Activated T-helper 1 cell treated with anti-CD3 and anti-CD28 coated beads, Interleukin-12 subunit alpha, Interleukin-12 subunit beta, Interleukin-2, Interleukin-4 antibody, amounts not matched to agents 30 ng/mL and 10 ng/mL and 1 ng/mL, durations not matched to agents 14 hours and 24 hours and 36 hours (primary cell): Measurements from ENCODE around the gene KRTAP10-10. TPM values are rescaled to one million over a fixed set of nuclear protein-coding genes. Genes with fewer than 3 reads are reported as not detected.
"Not testable (repeated sequence)": the region's sequence is repeated elsewhere in the genome, so short reads cannot be mapped to it uniquely, and the experiment has no call there.

Source experiments
- DNase-seq: peaks from one replicate; pipeline ENCODE4 v3.0.0; 2021; ENCODE audit warnings: low spot score
- H3K27ac Mint-ChIP-seq: one replicate; pipeline ENCODE4 v1.8.0; 2021; ENCODE audit warnings: mild to moderate bottlenecking, mixed read lengths
- H3K27me3 Mint-ChIP-seq: one replicate; pipeline ENCODE4 v1.8.0; 2022; ENCODE audit warnings: mild to moderate bottlenecking, moderate library complexity, mixed read lengths; ENCODE audit not compliant: insufficient read depth
- H3K36me3 Mint-ChIP-seq: one replicate; pipeline ENCODE4 v1.8.0; 2021; ENCODE audit warnings: low read depth, mixed read lengths
- H3K4me1 Mint-ChIP-seq: one replicate; pipeline ENCODE4 v1.8.0; 2021; ENCODE audit warnings: low read depth, mixed read lengths
- H3K4me3 Mint-ChIP-seq: one replicate; pipeline ENCODE4 v1.8.0; 2021; ENCODE audit warnings: mild to moderate bottlenecking, moderate library complexity, mixed read lengths
- H3K9me3 Mint-ChIP-seq: one replicate; pipeline ENCODE4 v1.8.0; 2021; ENCODE audit warnings: mixed read lengths
- intact Hi-C: fragments of 100-400 bp; cut with micrococcal nuclease; formaldehyde crosslinking; loops from one replicate; pipeline ENCODE4 v1.15.1; 2024
- total RNA-seq: library from RNA; stranded (reverse); gene quantifications from 2 replicates; pipeline ENCODE4 v1.2.3, GENCODE V29; 2022

The KRTAP10-10 gene
- total RNA-seq, 1 donor from 2014 or later, result not detected

DNA sequence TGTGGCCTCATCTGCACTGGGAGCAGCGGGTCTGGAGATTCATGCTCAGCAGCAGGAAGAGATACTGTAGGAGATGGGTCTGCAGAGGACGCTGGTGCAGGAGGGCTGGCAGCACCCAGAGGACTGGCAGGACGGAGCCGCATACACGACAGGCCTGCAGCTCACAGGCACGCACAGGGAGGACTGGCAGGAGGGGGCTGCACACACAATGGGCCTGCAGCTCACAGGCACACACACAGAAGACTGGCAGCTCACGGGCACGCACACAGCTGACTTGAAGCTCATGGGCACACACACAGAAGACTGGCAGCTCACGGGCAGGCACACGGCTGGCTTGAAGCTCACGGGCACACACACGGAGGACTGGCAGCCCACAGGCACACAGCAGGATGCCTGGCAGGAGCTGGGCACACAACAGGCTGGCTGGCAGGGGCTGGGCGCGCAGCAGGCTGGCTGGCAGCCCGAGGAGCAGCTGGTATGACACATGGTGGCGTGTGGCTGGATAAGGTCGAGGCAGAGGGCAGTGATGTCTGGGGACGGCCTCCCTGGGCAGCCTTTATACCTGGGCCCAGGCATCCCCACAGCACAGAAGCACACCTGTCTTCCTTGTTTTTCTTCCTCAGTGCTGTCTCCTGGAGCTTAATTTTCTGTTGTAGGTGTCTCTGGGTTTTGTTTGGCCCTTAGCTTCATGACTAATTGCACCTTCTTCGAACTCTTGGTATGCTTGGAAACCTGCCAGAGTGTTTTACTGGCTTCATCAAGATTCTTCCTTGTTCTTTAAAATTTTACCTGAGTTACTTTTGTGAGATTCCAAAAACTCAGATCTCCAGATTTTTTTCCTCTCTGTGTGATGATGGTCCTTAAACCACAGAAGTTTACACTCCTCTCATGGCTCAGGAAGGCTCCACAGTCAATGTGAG is 29.5 kb downstream of the KRTAP10-10 start, which contains the start of gene KRTAP12-2:
Gene KRTAP12-2, minus strand, starts transcription at position 527 of the 920 bp plus-strand sequence. Its CDS starts 41 bp downstream, at position 486.
- Mint-ChIP-seq H3K4me3 (no peak within 1 kb of the TSS), H3K27ac (no peak within 1 kb of the TSS), H3K9me3 (peaks cover 42% of the 10 kb centered on the region), H3K36me3 (peaks cover 4% of the 10 kb centered on the region), H3K27me3 (peaks cover 21% of the 10 kb centered on the region), H3K4me1 (peaks cover 5% of the 10 kb centered on the region)
- DNase-seq, result no peak
- intact Hi-C loops, result no loop called here

DNA sequence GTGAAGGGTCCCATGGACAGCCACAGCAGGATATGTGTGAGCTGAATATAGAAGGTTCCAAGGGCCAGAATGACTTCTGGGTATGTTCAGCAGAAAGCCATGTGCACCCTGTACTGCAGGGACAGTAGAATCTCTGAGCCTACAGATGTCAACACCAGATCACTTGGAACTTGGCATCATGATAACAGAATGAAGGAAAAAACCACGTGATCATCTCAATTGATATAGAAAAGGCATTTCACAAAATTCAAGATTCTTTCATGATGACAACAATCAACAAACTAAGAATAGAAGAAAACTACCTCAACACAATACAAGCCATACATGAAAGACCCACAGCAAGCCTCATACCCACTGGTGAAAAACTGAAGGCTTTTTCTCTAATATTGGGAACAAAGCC is 30.5 kb downstream of the KRTAP10-10 start:
- no peak for DNase-seq
- intact Hi-C loops, result no loop called here
- H3K27me3 Mint-ChIP-seq, result peaks cover 17% of the 10 kb centered on the region
- H3K9me3 Mint-ChIP-seq, result peaks cover 42% of the 10 kb centered on the region
- no peak overlapping the region for H3K4me3 Mint-ChIP-seq
- H3K36me3 Mint-ChIP-seq, result no peaks in the 10 kb centered on the region
- H3K4me1 Mint-ChIP-seq, result peaks cover 5% of the 10 kb centered on the region
- no peak overlapping the region for H3K27ac Mint-ChIP-seq

DNA sequence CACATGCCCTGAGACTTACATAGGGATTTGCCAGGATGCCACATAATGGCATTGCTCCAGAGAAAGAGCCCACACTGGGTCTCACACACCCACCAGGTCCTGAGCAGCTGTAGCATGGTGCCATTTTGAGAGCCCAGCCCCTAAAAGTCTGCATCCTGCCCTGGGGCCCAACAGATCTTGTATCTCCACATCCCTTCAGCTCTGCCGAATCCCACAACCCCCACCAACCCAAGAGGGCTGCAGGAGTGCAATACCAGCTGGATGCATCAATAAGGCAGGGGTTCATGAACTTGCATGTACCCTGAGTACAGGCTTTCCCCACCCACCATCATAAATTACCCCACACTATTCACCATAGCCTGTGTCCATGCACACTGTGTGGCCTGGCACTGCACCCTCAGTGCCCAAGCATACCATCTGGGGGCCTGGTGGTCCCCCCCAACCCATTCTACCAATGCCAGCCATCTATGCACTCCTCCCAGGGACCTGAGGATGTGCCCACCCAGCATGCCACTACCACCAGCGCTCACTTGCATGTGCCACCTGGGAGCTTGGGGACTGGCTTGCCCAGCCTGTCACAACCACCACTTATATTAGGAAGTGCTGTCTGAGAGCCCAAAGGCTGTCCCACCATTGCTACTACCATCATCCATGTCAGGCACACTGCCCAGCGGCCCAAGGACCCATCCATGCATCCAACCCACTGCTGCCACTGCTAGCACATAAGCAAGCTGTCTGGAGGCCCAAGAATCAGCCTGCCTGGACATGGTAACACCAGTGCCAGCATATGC is 33.7 kb downstream of the KRTAP10-10 start:
- Mint-ChIP-seq H3K27ac (no peak overlapping the region), H3K27me3 (peaks cover 16% of the 10 kb centered on the region), H3K4me1 (peaks cover 5% of the 10 kb centered on the region), H3K36me3 (peaks cover 6% of the 10 kb centered on the region), H3K9me3 (peaks cover 64% of the 10 kb centered on the region), H3K4me3 (no peak overlapping the region)
- DNase-seq, result no peak
- intact Hi-C loops, result no loop called here

DNA sequence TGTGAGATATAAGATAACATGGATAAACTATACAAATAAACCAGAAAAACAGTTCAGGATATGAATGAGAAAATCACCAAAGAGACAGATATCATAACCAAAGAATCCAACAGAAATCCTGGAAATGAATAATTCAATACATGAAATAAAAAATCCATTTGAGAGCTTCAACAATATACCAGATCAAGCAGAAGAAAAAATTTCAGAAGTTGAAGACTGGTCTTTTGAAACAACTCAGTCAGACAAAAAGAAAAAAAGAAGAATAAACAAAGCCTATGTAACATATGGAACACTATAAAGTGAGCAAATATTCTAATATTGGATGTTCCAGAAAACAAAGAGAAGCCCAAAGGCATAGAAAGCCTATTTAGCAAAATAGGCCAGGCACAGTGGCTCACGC is 34.8 kb downstream of the KRTAP10-10 start:
- no peak overlapping the region for H3K4me3 Mint-ChIP-seq
- intact Hi-C loops, result no loop called here

DNA sequence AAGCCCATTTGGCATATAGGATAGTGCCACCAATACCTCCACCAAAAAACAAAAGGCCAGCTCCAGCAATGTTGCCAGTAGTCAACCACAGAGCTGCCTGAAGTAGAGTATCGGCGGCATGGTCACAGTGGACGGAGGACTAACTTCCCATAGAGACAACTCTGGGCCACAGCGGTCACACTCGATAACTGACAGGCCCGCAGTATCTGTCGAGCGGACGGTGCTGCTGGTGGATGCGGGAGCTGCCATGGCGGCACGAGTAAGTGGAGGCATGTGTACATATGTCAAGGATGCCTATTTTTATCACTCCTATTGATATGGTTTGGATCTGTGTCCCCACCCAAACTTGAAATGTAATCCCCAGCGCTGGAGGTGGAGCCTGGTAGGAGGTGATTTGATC is 40.7 kb downstream of the KRTAP10-10 start:
- Mint-ChIP-seq H3K9me3 (peaks cover 28% of the 10 kb centered on the region), H3K27ac (no peak overlapping the region), H3K36me3 (peaks cover 4% of the 10 kb centered on the region), H3K27me3 (peaks cover 37% of the 10 kb centered on the region), H3K4me1 (no peaks in the 10 kb centered on the region), H3K4me3 (no peak overlapping the region)
- intact Hi-C loops, result no loop called here
- DNase-seq, result no peak

More for the DNA sequence above, 34.8 kb downstream of the KRTAP10-10 start:
- Mint-ChIP-seq H3K36me3 (peaks cover 6% of the 10 kb centered on the region), H3K9me3 (peaks cover 65% of the 10 kb centered on the region), H3K27me3 (peaks cover 16% of the 10 kb centered on the region), H3K27ac (no peak overlapping the region), H3K4me1 (peaks cover 5% of the 10 kb centered on the region)
- DNase-seq, result no peak

DNA sequence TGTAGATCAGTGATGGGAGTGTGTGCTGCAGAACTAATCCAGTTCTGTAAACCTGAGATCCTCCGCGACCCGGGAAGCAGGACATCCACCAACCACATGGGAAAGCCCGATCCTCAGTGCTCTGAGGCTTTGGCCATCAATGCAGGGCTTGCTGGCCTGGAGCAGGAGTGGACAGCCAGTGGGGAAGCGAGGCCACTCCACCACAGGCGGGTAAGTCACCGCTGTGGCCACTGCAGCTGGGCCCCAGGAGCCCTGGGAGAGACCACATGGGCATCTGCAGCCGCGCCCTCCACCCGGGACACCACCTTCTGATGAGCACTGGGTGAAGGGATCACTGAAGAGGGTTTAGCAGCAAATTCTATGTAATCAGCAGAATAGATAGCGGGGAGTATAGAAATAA is 44.0 kb downstream of the KRTAP10-10 start:
- no peak overlapping the region for H3K4me3 Mint-ChIP-seq
- intact Hi-C loops, result no loop called here
- H3K36me3 Mint-ChIP-seq, result no peaks in the 10 kb centered on the region
- no peak for DNase-seq
- peaks cover 30% of the 10 kb centered on the region for H3K27me3 Mint-ChIP-seq
- no peak overlapping the region for H3K27ac Mint-ChIP-seq
- H3K9me3 Mint-ChIP-seq, result no peaks in the 10 kb centered on the region
- peaks cover 7% of the 10 kb centered on the region for H3K4me1 Mint-ChIP-seq

DNA sequence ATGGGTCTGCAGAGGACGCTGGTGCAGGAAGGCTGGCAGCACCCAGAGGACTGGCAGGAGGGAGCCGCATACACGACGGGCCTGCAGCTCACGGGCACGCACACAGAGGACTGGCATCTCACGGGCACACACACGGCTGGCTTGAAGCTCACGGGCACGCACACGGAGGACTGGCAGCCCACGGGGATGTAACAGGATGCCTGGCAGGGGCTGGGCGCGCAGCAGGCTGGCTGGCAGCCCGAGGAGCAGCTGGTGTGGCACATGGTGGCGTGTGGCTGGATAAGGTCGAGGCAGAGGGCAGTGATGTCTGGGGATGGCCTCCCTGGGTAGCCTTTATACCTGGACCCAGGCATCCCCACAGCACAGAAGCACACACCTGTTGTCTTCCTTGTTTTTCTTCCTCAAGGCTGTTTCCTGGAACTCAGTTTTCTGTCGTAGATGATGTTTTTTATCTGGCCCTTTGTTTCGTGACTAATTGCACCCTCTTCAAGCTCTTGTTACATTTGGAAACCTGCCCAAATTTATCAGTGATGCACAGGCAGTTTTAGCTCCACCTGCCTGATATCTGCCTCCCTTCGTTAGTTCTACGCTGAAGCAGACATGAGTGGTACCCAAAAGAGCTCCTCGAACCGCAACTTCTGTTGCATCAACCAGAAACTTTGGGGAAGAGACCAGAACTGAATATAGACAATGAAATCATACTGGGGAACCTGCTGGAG is 44.9 kb downstream of the KRTAP10-10 start, which contains the start of gene KRTAP12-1:
Gene KRTAP12-1, minus strand, starts transcription at position 303 of the 719 bp plus-strand sequence. Its CDS starts 40 bp downstream, at position 263.
- Mint-ChIP-seq H3K4me3 (no peak within 1 kb of the TSS), H3K36me3 (no peaks in the 10 kb centered on the region), H3K27me3 (peaks cover 30% of the 10 kb centered on the region), H3K27ac (no peak within 1 kb of the TSS), H3K9me3 (no peaks in the 10 kb centered on the region), H3K4me1 (peaks cover 14% of the 10 kb centered on the region)
- no peak for DNase-seq
- intact Hi-C loops, result no loop called here

DNA sequence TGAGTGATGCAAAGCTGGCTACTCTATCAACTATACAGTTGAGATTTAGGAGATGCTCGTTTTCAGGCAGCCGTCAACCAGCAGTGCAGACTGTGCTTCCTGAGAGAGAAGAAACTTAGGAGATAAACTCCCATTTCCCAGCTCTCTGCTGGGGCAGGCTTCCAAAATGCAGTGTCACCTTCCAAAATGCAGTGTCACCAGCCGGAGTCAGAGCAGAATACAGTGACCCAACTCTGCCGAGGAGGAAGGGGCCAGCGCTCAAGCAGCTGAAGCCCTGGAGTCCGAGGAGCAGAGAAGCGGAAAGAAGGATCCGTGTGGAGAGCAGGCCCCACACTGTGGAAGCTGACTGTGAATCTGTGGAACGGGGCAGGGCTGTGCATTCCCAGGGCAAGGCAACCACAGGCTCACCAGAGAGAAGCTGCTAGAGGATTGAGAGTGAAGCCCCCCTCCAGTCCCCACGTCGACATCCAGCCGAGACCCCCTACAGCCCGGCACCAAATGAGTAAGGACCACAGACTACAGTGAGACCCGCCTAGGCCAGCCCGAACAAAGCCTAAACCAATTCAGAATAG is 45.5 kb downstream of the KRTAP10-10 start:
- DNase-seq, result no peak
- H3K27ac Mint-ChIP-seq, result no peak overlapping the region
- intact Hi-C loops, result no loop called here

DNA sequence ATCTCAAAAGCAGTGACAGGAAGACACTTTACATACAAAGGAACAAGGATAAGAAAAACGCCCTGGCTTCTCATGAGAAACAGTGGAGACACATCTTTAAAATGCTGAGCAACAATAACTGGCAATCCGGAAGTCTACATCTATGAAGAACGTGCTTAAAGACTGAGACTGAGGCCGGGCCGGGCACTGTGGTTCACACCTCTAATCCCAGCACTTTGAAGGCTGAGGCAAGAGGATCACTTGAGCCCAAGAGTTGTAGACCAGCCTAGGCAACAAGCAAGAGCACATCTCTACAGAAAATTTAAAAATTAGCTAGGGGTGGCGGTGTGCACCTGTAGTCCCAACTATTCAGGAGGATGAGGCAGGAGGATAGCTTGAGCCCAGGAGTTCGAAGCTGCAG is 46.9 kb downstream of the KRTAP10-10 start:
- Mint-ChIP-seq H3K4me3 (no peak overlapping the region), H3K9me3 (no peaks in the 10 kb centered on the region), H3K27me3 (peaks cover 27% of the 10 kb centered on the region), H3K27ac (no peak overlapping the region), H3K36me3 (no peaks in the 10 kb centered on the region), H3K4me1 (peaks cover 19% of the 10 kb centered on the region)
- no peak for DNase-seq
- intact Hi-C loops, result no loop called here

More for the DNA sequence above, 45.5 kb downstream of the KRTAP10-10 start:
- no peaks in the 10 kb centered on the region for H3K9me3 Mint-ChIP-seq
- H3K4me3 Mint-ChIP-seq, result no peak overlapping the region
- H3K4me1 Mint-ChIP-seq, result peaks cover 19% of the 10 kb centered on the region
- H3K27me3 Mint-ChIP-seq, result peaks cover 30% of the 10 kb centered on the region
- H3K36me3 Mint-ChIP-seq, result no peaks in the 10 kb centered on the region

DNA sequence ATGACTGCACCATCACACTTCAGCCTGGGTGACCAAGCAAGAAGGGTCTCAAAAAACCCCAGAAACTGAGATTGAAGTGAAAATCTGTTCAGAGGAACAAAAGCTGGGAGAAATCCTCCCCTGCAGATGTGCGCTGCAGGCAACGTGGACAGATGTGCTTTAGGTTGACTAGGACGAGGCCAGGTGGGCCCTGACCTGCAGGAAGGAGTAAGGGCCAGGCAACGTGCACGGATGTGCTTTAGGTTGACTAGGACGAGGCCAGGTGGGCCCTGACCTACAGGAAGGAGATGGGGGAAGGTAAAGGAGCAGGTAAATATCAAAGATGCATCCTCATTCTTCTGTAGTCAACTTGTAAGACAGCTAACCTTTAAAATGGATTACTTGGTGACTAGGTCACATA is 47.3 kb downstream of the KRTAP10-10 start:
- no peaks in the 10 kb centered on the region for H3K9me3 Mint-ChIP-seq
- no peak for DNase-seq
- H3K4me1 Mint-ChIP-seq, result peaks cover 19% of the 10 kb centered on the region

DNA sequence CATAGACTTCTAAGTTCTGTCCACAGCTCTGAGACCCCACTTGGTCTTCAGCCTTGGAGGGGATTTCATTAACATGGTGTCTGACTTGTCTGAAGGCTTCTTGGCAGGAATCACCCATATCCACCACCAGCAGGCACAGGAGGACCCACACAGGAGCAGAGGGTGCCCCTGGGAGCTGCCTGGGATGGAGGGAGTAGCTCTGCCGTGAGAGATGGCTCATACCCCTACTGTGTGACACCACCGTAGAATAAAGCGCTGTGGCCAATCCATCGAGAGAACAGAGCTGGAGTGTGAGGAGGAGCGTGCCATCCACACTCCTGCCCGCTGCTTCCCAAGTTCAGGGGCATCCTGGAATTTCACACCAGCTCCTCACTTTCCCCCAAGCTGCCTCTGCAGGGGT is 47.9 kb downstream of the KRTAP10-10 start:
- Mint-ChIP-seq H3K27me3 (peaks cover 23% of the 10 kb centered on the region), H3K4me1 (peaks cover 19% of the 10 kb centered on the region)
- H3K9me3 Mint-ChIP-seq, DNase-seq, intact Hi-C loops, H3K4me3 Mint-ChIP-seq, H3K36me3 Mint-ChIP-seq, H3K27ac Mint-ChIP-seq: not testable (repeated sequence)

More for the DNA sequence above, 47.3 kb downstream of the KRTAP10-10 start:
- peaks cover 23% of the 10 kb centered on the region for H3K27me3 Mint-ChIP-seq
- H3K36me3 Mint-ChIP-seq, result no peaks in the 10 kb centered on the region
- H3K4me3 Mint-ChIP-seq, result no peak overlapping the region
- intact Hi-C loops, result no loop called here
- no peak overlapping the region for H3K27ac Mint-ChIP-seq
